CD1c-positive myeloid dendritic cell (primary cell): ENCODE data around the gene POLR3G.

Experiments used
- DNase-seq: peaks from one replicate; pipeline ENCODE4 v3.0.0-alpha.2; 2016; ENCODE audit errors: extremely low spot score

POLR3G gene, protein sequence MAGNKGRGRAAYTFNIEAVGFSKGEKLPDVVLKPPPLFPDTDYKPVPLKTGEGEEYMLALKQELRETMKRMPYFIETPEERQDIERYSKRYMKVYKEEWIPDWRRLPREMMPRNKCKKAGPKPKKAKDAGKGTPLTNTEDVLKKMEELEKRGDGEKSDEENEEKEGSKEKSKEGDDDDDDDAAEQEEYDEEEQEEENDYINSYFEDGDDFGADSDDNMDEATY

DNA sequence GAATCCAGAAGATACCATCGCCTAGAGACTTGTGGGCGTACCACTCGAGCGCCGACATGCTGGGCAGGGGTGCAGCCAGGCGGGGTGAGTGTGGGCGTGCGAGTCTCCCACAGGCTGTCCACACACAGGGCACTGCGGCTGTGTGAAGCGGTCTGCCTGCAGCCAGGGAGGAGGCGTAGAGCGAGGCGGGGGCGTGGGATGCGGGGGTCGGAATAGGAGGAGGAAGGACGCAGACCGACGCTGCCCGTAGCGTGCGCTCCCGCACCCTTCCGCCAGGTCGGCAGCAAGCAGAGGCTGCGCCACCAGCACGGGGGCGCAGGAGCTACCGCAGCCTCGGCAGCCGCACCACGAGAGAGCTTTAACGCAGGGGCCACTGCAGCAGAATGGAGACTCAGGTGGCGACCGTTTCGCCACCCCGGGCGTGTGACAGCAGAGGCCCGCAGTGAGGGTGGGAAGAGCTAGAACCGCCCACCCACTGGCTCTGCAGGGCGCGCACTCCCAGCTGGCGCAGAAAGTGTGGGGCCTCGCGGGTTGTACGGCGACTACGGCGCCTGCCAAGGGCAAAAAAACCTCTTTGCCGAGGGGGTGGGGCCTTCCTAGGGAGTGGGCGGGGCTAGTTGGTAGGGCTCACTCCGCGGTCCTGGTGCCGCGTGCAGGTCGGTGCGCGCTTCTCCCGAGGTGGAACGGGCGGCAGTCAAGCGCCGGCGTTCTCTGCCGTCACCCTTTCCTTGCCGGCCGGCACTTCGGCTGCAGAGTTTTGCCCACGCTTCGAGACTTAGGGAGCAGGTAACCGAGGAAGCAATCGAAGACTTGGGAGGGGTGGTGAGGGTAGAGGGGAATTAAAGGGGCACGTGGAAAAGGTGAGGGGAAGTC is at the start of gene POLR3G, which contains the start of gene MBLAC2:
POLR3G (plus strand) TSS at position 630 of the 873 bp plus-strand sequence. CDS start 10,704 bp downstream, outside the sequence.
MBLAC2 (minus strand) TSS at position 537 of the 873 bp plus-strand sequence; CDS start at position 58, 479 bp downstream.
- DNase-seq: peak; percentile 94

GRCh38 chr5:90434116-90434714 is 40.4 kb upstream of the POLR3G start:
- DNase-seq: peak; percentile 24

DNA sequence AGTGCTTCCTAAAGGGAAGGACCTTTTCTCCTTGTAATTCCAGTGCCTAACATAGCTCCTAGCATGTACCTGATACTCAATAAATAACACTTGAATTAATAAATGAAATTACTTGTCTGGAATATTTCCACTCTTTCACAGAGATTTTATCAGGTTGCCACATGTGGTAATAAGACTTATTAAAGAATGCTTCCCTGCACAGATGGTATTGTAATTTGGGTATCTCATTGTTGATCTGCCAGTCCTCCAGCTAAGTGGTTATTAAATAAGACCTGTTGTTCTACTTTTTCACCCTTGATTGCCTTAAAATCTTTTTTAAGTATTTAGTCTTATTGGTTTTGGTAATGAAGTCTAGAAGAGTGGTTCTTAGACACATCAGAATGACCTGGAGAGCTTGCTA is 37.0 kb upstream of the POLR3G start:
- DNase-seq: no peak

GRCh38 chr5:90438100-90438499 is 36.6 kb upstream of the POLR3G start:
- no peak for DNase-seq

DNA sequence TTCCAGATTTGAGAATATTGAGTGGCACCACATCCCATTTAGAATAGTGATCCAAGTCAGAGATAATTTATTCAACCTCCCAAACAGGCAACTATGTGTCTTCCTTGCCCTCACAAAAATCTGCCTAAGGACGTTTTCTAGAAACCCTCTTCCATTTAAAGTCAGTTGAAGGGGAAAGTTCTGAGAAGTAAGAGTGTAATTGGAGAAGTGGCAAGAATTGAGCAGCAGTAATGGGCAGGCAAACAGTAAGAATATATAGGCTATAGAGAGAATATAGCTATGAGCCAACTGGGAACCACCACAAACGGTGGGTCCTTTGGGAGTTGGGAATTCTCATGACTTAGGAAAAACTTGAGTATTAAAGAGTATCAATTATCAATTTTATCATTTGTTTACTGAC is 34.0 kb upstream of the POLR3G start:
- no peak for DNase-seq

DNA sequence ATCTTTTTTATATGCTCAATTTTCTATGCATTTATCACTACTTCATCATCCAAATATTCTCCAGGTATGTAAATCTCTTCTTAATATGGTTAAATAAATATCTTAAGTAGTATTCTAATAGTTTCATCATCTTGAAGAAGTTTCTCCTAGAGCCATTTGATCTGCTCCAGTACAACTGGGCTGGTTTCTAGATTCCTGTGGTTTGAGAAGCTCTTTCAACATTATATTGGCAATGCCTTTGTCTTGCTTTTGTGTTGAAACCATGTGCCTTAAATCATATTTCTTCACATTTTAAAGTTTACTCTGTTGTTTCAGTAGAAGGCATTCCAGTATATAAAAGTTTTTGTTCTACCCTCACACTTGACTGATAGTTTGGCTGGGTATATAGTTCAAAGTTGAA is 27.7 kb upstream of the POLR3G start:
- no peak for DNase-seq

GRCh38 chr5:90461288-90461687 is 13.4 kb upstream of the POLR3G start:
- no peak for DNase-seq

DNA sequence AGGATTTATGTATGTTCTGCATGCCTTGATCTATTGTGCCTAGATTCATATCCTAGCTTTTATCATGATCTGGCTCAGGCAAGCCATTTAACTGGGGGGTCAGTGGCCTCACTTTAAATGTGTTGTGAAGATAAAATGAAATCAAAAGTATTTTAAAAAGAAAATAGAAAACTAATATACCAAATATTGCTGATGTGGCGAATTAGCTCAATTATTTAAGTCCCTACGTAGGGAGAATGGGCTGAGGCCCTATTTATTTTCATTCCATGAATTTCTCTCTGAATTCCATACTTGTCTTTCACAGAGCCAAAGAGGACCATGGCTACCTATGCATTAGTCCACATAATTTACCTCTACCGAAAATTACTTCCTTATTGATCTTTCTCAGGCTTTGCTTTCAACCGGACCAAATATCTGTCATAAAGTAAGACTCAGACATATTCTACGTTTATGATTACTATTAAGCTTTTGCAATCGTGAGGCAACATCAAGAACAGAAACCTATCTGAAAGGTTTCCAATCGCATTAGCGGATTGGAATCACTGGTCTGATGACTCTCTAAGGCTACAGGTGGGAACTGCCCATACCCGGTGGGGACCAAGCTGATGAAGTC is 1.8 kb upstream of the POLR3G start:
- peak; percentile 3 for DNase-seq

DNA sequence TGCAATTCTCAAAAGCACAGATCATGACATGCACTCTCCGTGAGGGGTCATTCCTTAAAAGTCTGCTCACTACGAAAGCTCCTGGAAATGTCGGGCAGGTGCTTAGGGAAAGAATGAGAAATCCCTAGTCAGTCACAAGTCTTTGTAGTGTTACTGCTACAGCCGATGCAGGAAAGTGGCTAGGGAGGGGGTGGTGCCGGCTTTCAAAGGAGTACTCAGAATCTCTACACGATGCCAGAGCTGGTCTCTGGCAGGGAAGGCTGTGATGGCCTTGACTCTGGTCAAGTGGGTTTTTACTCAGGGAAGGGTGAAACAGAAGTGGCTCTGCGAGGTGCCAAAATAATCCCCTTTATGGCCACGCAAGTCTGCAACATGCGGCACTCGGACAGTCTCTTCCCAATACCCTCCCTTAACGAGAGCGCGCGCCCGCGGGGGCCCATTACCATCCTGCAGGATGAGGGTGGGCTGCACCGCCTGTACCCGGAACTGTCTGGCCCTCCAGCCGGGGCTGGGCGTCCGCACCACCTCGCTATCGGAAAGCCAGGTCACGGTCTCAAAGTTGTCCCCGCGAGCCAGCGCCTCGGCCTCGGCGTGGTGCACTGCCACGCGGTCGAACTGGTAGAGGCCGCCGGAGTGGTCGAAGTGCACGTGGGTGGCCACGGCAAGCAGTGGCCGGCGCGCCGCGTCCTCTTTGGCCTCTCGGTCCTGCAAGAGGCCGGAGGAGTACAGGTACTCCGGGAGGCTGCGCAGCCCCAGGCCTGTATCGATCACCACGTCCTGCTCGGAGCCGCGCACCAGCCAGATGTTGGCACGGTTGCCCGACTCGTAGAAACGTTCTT is 1.0 kb upstream of the POLR3G start:
- DNase-seq: peak; percentile 6

DNA sequence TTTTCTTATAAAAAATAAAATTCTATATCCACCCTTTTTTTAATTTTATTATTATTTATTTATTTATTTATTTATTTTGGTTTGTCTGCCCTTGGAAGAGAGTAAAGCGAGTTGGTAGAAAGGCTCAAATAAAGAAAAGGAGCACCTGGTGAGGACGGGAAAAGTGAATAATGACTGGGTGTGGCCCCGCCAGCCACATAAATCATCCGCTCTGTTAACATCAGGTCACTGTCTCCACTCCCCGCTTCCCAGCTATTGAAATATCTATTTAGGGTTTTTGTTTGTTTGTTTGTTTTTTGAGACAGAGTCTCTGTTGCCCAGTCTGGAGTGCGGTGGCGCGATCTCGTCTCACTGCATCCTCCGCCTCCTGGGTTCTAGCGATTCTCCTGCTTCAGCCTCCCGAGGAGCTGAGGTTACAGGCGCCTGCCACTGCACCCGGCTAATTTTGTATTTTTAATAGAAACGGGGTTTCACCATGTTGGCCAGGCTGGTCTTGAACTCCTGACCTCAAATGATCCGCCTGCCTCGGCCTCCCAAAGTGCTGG is 844 bp downstream of the POLR3G start:
- no peak for DNase-seq

DNA sequence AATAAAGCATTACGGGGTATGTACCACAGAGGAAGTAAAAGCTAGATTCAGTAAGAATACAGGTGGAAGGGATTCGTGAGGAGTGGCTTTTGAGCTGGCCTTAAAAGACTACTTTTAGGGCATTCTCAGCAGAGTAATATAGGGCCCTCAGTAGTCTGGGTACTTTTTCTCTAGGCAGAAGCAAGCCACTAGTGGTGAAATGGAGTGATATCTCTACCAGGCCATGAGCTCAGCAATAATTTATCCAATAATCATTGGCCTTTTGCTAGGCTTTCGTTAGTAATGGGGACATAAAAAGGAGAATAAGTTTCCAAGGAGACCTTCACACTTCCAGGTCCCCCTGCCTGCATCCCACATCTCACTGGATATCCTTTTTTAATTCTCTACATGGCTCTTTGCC is 1.7 kb downstream of the POLR3G start:
- no peak for DNase-seq

- no peak for DNase-seq
Observed at GRCh38 chr5:90477073-90477472, 2.4 kb downstream of the POLR3G start.

DNA sequence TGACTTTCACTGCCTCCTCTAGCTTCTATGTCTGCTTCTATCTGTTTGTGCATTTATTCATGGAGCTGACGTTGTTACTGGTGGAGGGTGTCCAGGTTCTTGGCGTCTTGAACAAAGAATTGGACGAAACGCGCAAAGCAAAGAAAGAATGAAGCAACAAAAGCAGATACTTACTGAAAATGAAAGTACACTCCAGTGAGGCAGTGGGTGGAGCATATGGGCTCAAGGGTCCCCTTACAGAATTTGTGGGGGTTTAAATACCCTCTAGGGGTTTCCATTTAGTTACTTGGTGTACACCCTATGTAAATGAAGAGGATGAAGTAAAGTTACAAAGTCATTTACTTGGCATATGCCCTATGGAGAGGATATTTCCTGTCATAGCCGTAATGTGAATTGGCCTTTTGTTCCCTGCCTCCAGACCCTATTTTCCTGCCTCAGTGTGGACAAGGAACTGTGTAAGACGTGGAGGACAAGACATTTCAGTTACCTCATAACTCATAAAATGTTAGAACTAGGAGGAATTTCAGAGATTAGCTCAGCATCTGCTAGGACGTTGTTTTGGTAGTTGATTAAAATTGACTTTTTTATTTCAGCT is 3.1 kb downstream of the POLR3G start:
- no peak for DNase-seq

DNA sequence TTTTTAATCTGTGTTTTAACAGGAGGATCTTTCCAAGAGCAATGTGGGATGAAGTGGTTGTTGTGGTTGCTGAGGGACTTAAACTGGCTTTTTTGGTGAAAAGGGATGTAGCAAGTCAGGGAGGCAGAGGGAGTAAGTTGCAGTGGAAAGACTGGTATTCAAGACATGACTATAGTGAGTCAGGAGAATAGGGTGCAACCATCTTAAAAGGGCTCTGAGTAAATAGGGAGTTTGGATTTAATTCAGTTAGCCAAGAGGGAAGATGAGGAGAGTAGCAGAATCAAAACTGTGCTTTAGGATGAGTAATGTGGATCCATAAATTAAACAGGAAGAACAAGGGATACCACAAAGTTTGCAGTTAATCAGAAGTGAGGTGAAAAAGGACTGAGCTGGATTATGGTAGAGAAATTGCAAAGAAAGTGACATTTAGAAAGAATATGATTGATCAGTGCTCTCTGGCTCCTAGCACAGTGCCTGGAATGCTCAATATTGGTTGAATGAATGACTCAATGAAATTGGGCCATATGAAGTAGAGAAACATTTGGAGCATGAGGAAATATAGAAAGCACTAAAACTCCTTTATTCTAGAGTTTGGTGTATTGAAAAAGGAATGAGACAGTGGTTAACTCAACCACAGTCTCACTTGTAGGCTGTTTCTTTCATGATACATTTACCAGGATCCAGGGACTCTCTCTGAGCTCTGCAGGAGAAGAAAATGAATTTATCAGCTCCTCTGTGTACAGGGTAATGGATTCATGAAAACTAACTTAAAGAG is 5.1 kb downstream of the POLR3G start:
- no peak for DNase-seq

DNA sequence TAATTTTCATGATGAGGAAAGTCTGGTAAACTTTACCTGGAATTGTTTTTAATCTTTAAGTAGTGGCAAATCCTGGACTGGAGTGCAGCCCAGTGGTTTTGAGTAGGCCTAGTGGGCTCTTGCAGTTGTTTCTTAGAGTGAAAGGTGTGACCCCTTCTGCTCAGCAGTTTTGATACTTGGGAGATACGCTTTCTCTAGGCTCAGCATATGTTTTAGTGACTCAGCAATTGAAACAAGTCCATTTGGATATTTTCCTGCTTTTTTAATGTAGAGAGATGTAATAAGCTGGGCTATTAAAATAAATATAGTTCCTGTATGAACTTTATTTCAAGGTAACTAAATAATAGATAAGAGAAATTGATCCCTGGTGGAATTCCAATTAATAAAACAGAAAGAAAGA is 6.0 kb downstream of the POLR3G start:
- DNase-seq: no peak

- DNase-seq: no peak
Observed at GRCh38 chr5:90483206-90483605, 8.5 kb downstream of the POLR3G start.

- no peak for DNase-seq
Observed at GRCh38 chr5:90484540-90484939, 9.9 kb downstream of the POLR3G start.

GRCh38 chr5:90488791-90489190 is 14.1 kb downstream of the POLR3G start:
- no peak for DNase-seq

DNA sequence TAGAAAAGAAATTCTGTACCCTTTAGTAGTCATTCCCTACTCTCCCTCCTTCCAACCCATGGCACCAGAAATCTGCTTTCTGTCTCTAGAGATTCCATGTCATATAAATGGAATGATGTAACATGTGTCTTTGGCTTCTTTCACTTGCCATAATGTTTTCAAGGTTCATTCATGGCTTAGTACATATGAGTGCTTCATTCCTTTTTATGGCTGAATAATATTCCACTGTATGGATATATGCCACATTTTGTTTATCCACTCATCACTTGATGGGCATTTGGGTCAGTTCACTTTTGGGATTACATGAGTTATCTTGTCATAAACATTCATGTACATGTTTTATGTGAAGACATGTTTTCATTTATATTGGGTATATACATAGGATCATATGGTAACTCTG is 19.4 kb downstream of the POLR3G start:
- DNase-seq: no peak

GRCh38 chr5:90495146-90495545 is 20.5 kb downstream of the POLR3G start:
- DNase-seq: no peak
